Erythroblast (primary cell): Measurements from ENCODE around the gene PGC.

Source experiments
- GATA1 ChIP-seq: IDR thresholded peaks from 2 replicates; pipeline ENCODE4 v1.6.1; 2011; ENCODE audit warnings: low read depth, mild to moderate bottlenecking, control low read depth, low read length, moderate library complexity
- POLR2A ChIP-seq: IDR thresholded peaks from 2 replicates; pipeline ENCODE4 v1.6.1; 2011; ENCODE audit warnings: mild to moderate bottlenecking, low read length

GRCh38 chr6:41736800-41737555 is 10.2 kb downstream of the PGC start:
- no peak for TF ChIP-seq POLR2A
- TF ChIP-seq GATA1, result no peak
